Measurements from ENCODE around the gene NCAM1.

NCAM1 gene

GRCh38 chr11:113317339-113317738, 356.1 kb downstream of the NCAM1 start:
- DNase-seq: no peak

- DNase-seq: no peak
Observed at GRCh38 chr11:113319085-113319484, 357.9 kb downstream of the NCAM1 start.

DNA sequence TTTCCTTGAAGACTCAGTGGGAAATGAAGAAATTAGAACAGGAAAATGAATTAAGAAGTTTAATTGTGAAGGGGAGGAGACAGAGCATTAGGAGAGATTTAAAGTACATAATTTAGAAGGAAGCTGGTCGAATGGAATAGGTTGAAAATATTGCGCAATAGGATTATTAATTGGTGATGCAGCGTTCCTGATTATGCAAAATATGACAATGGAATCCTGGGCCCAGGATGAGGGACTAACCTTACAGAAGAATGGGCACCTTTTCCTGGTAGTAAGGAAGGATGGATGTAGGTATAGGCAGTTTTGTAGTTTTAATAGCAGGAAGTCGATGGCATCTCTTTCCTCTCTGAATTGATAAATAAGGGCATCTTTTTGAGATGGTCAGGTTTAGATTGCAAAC, 360.9 kb downstream of the NCAM1 start:
- no peak for DNase-seq

- no peak for DNase-seq
Observed at GRCh38 chr11:113324250-113324649, 363.0 kb downstream of the NCAM1 start.

All from activated CD4-positive, alpha-beta T cell treated with anti-CD3 and anti-CD28 coated beads for 4 hours (primary cell).